Calu3 (cell line): Measurements from ENCODE around the gene AIFM2. TPM values are rescaled to one million over a fixed set of nuclear protein-coding genes. Genes with fewer than 3 reads are reported as not detected.

Experiments used
- BruUV-seq: library from RNA; stranded (reverse); fragments of 400-500 nt; replicated peaks from 2 replicates; lab custom pipeline; 2021; lab: Mats Ljungman, UMichigan
- CTCF ChIA-PET: fragments of 300-600 bp; sonication (Branson Sonifier 250); formaldehyde crosslinking; loops from one replicate; lab custom pipeline; 2022; ENCODE audit warnings: antibody characterized with exemption; lab: Charles Lee
- DNase-seq: peaks from one replicate; pipeline ENCODE4 v3.0.0; 2022
- H3K27ac Mint-ChIP-seq: one replicate; pipeline ENCODE4 v1.8.0; 2022; ENCODE audit warnings: mixed read lengths; ENCODE audit not compliant: unreplicated experiment
- H3K27me3 Mint-ChIP-seq: one replicate; pipeline ENCODE4 v1.8.0; 2022; ENCODE audit warnings: mixed read lengths; ENCODE audit not compliant: unreplicated experiment
- H3K36me3 Mint-ChIP-seq: one replicate; pipeline ENCODE4 v1.8.0; 2022; ENCODE audit warnings: mild to moderate bottlenecking, moderate library complexity, mixed read lengths; ENCODE audit not compliant: insufficient read depth, unreplicated experiment
- H3K4me1 Mint-ChIP-seq: one replicate; pipeline ENCODE4 v1.8.0; 2022; ENCODE audit warnings: mild to moderate bottlenecking, low read depth, mixed read lengths; ENCODE audit not compliant: unreplicated experiment
- H3K4me3 Mint-ChIP-seq: one replicate; pipeline ENCODE4 v1.8.0; 2022; ENCODE audit warnings: mild to moderate bottlenecking, low read depth, moderate library complexity, mixed read lengths; ENCODE audit not compliant: unreplicated experiment
- H3K9me3 Mint-ChIP-seq: one replicate; pipeline ENCODE4 v1.8.0; 2022; ENCODE audit warnings: low read depth, mixed read lengths; ENCODE audit not compliant: unreplicated experiment
- intact Hi-C: fragments of 100-400 bp; cut with micrococcal nuclease; formaldehyde crosslinking; loops from one replicate; pipeline ENCODE4 v1.10.0; 2022; ENCODE audit not compliant: unreplicated experiment
- total RNA-seq: library from RNA; stranded (reverse); gene quantifications from 2 replicates; pipeline ENCODE4 v1.2.3, GENCODE V29; 2022
- TF ChIP-seq, protein P1 (sequence below): fragments of 200-600 bp; IDR thresholded peaks from one replicate; pipeline ENCODE4 v1.8.0; 2022; ENCODE audit warnings: antibody characterized with exemption; ENCODE audit not compliant: unreplicated experiment

The AIFM2 gene
- total RNA-seq, 1 experiment from 2014 or later = 21.1 TPM

DNA sequence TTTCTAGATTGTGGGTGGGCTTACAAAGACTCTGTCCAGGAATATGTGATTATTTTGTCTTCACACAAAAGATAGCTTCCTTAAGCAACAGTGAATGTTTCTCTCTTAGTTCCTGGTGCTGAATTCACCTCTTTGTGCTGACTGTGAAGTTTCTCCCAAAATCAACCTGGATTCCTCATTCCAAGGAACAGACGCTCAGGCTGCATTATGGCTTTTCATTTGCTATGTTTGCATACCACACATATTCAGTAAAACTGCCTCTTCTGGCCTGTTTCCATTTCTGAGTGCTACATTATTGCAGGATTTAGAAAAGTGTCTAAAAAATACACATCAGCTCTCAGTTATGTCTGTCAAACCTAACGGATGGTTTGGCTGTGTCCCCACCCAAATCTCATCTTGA is 58.5 kb downstream of the AIFM2 start:
- no peak for DNase-seq
- TF ChIP-seq, protein P1, sequence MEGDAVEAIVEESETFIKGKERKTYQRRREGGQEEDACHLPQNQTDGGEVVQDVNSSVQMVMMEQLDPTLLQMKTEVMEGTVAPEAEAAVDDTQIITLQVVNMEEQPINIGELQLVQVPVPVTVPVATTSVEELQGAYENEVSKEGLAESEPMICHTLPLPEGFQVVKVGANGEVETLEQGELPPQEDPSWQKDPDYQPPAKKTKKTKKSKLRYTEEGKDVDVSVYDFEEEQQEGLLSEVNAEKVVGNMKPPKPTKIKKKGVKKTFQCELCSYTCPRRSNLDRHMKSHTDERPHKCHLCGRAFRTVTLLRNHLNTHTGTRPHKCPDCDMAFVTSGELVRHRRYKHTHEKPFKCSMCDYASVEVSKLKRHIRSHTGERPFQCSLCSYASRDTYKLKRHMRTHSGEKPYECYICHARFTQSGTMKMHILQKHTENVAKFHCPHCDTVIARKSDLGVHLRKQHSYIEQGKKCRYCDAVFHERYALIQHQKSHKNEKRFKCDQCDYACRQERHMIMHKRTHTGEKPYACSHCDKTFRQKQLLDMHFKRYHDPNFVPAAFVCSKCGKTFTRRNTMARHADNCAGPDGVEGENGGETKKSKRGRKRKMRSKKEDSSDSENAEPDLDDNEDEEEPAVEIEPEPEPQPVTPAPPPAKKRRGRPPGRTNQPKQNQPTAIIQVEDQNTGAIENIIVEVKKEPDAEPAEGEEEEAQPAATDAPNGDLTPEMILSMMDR = no peak
- CTCF ChIA-PET = interaction anchor here (1.4 kb wide), 1 partner anchor 22 kb away, joined by 3 read pairs; the partner anchor contains the start of gene MACROH2A2
- peaks cover 20% of the 10 kb centered on the region for H3K27me3 Mint-ChIP-seq
- H3K9me3 Mint-ChIP-seq = no peaks in the 10 kb centered on the region
- no peaks in the 10 kb centered on the region for H3K36me3 Mint-ChIP-seq
- H3K27ac Mint-ChIP-seq = no peak overlapping the region
- no peak overlapping the region for H3K4me3 Mint-ChIP-seq
- H3K4me1 Mint-ChIP-seq = peaks cover 8% of the 10 kb centered on the region
- no TSS peak for BruUV-seq
- intact Hi-C loops = no loop called here

GRCh38 chr10:70070834-70071233 is 61.8 kb downstream of the AIFM2 start:
- Mint-ChIP-seq H3K27ac (no peak overlapping the region), H3K4me3 (no peak overlapping the region), H3K4me1 (no peaks in the 10 kb centered on the region), H3K36me3 (no peaks in the 10 kb centered on the region), H3K27me3 (peaks cover 29% of the 10 kb centered on the region), H3K9me3 (no peaks in the 10 kb centered on the region)
- DNase-seq = no peak
- intact Hi-C loops = no loop called here
- BruUV-seq = no TSS peak
- CTCF ChIA-PET = interaction anchor here (0.6 kb wide), 1 partner anchor 9 kb away, joined by 4 read pairs; no protein-coding TSS in a partner anchor
- TF ChIP-seq, protein P1 = no peak

DNA sequence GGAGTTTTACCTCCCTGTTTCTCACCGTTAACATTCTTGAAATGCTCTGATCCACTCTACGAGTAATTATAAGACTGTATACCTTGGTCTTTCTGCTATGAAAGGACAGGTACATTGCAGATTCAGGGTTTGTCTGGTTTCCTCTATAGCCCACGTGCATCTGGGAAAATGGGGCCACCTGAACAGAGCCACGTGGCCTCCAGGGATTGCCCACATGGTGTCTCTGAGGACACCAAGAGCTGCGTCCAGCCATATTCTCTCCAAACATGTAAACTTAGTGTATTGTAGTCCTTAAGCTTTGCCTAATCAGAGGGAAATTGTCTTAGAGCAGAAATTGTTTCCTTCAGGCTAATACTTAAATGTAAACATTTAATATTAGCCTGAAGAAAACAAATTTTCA is 63.3 kb downstream of the AIFM2 start:
- BruUV-seq = no TSS peak
- no peak overlapping the region for H3K4me3 Mint-ChIP-seq
- H3K27ac Mint-ChIP-seq = no peak overlapping the region
- no peak for DNase-seq
- intact Hi-C loops = no loop called here
- TF ChIP-seq, protein P1 = no peak
- no peaks in the 10 kb centered on the region for H3K36me3 Mint-ChIP-seq
- H3K27me3 Mint-ChIP-seq = peaks cover 17% of the 10 kb centered on the region
- CTCF ChIA-PET = no interaction called here
- no peaks in the 10 kb centered on the region for H3K9me3 Mint-ChIP-seq
- H3K4me1 Mint-ChIP-seq = no peaks in the 10 kb centered on the region

- Mint-ChIP-seq H3K27ac (no peak overlapping the region), H3K4me3 (no peak overlapping the region), H3K27me3 (peaks cover 13% of the 10 kb centered on the region), H3K36me3 (no peaks in the 10 kb centered on the region), H3K4me1 (no peaks in the 10 kb centered on the region), H3K9me3 (no peaks in the 10 kb centered on the region)
- BruUV-seq = no TSS peak
- TF ChIP-seq, protein P1 = no peak
- CTCF ChIA-PET = no interaction called here
- intact Hi-C loops = no loop called here
- DNase-seq = no peak
These were observed 63.7 kb downstream of the AIFM2 start for GRCh38 chr10:70068925-70069324.
